ENCODE measurements around the gene C6orf62. TPM values are rescaled to one million over a fixed set of nuclear protein-coding genes. Genes with fewer than 3 reads are reported as not detected.

The C6orf62 gene
- polyA plus RNA-seq, 3 donors: 45.5 to 78.8 (median 55.4) TPM

GRCh38 chr6:24723270-24723669, 4.3 kb upstream of the C6orf62 start:
- 100% methylated on average over 1 of the region's 3 CpGs for WGBS (ENCODE audit: insufficient coverage)
- Histone ChIP-seq H3K4me2 (replicated peaks; ENCODE audit: extremely low read depth, low read length, poor library complexity, severe bottlenecking) (no peak overlapping the region), H2AFZ (ENCODE audit: insufficient read depth, low read depth, low read length, poor library complexity, severe bottlenecking) (no peak overlapping the region), H3K9ac (ENCODE audit: insufficient read depth, low read length, poor library complexity, severe bottlenecking) (no peak overlapping the region), H3K4me1 (ENCODE audit: control insufficient read depth in 1 of 2, insufficient read depth in 2 of 2, low read length in 2 of 2) (peaks cover 15 to 17% of the 10 kb centered on the region in 2 donors), H3K4me3 (replicated peaks in 1 of 3; ENCODE audit: low read depth in 2 of 3, low read length in 3 of 3) (no peak overlapping the region), H4K20me1 (ENCODE audit: insufficient read depth, low read length) (peaks cover 10% of the 10 kb centered on the region), H3K79me2 (ENCODE audit: insufficient read depth, low read length) (peaks cover 23% of the 10 kb centered on the region), H3K27ac (ENCODE audit: low read depth in 1 of 2, low read length in 2 of 2) (no peak overlapping the region), H3K36me3 (replicated peaks in 1 of 2; ENCODE audit: control insufficient read depth in 1 of 2, insufficient read depth in 2 of 2, low read length in 2 of 2) (no peaks in the 10 kb centered on the region), H3K9me3 (replicated peaks in 1 of 2; ENCODE audit: control insufficient read depth in 1 of 2, insufficient read depth in 1 of 2, low read length in 2 of 2) (no peaks in the 10 kb centered on the region), H3K27me3 (ENCODE audit: control insufficient read depth in 2 of 2, insufficient read depth in 2 of 2, low read length in 2 of 2) (no peaks in the 10 kb centered on the region)
- TF ChIP-seq CTCF (IDR thresholded peaks at IDR 0.05): no peak
- peaks cover 0 to 2% (median 0%) of the 10 kb centered on the region in 7 donors for H3K9me3 Mint-ChIP-seq
- H3K27ac Mint-ChIP-seq: no peak overlapping the region
- peaks cover 4% of the 10 kb centered on the region in 2 donors for H3K36me3 Mint-ChIP-seq
- intact Hi-C loops (cut with micrococcal nuclease): loop anchor here in 1 of 2 donors (5.0 to 10.0 kb wide), 4 partner anchors 34 to 282 kb away; partner anchors contain the start of genes ACOT13, GMNN and TDP2
- DNase-seq: no peak
- H3K4me1 Mint-ChIP-seq: peaks cover 10% of the 10 kb centered on the region
- no peak overlapping the region for H3K4me3 Mint-ChIP-seq
- H3K27me3 Mint-ChIP-seq (ENCODE audit: low read depth in 3 of 3): peaks cover 1 to 2% (median 1%) of the 10 kb centered on the region in 3 donors

GRCh38 chr6:24721461-24722215, 2.7 kb upstream of the C6orf62 start:
- peak overlapping the region; percentile 55 to 99 (median 92) for H3K4me3 ChIP-seq (replicated peaks in 1 of 3; ENCODE audit: low read depth in 2 of 3, low read length in 3 of 3)
- peaks cover 40% of the 10 kb centered on the region for H3K79me2 ChIP-seq (ENCODE audit: insufficient read depth, low read length)
- WGBS (ENCODE audit: insufficient coverage): 4% methylated on average over 23 of the region's 26 CpGs
- no peaks in the 10 kb centered on the region for H3K9me3 ChIP-seq (replicated peaks in 1 of 2; ENCODE audit: control insufficient read depth in 1 of 2, insufficient read depth in 1 of 2, low read length in 2 of 2)
- TF ChIP-seq CTCF (IDR thresholded peaks at IDR 0.05): no peak
- peak overlapping the region; percentile 96 to 100 (median 99) for H3K27ac Mint-ChIP-seq
- peaks cover 19 to 20% of the 10 kb centered on the region in 2 donors for H3K36me3 Mint-ChIP-seq
- H3K9me3 Mint-ChIP-seq: peaks cover 0 to 2% (median 0%) of the 10 kb centered on the region in 7 donors
- no peak for DNase-seq
- peaks cover 27% of the 10 kb centered on the region for H4K20me1 ChIP-seq (ENCODE audit: insufficient read depth, low read length)
- H3K27me3 ChIP-seq (ENCODE audit: control insufficient read depth in 2 of 2, insufficient read depth in 2 of 2, low read length in 2 of 2): no peaks in the 10 kb centered on the region
- H3K4me3 Mint-ChIP-seq: peak overlapping the region; percentile 95 to 99
- H3K4me1 Mint-ChIP-seq: peaks cover 25% of the 10 kb centered on the region
- peak overlapping the region; percentile 85 for H2AFZ ChIP-seq (ENCODE audit: insufficient read depth, low read depth, low read length, poor library complexity, severe bottlenecking)
- H3K27ac ChIP-seq (ENCODE audit: low read depth in 1 of 2, low read length in 2 of 2): peak overlapping the region; percentile 96 to 100
- peaks cover 27 to 33% of the 10 kb centered on the region in 2 donors for H3K4me1 ChIP-seq (ENCODE audit: control insufficient read depth in 1 of 2, insufficient read depth in 2 of 2, low read length in 2 of 2)
- intact Hi-C loops (cut with micrococcal nuclease): loop anchor here in 1 of 2 donors (2.0 to 10.0 kb wide), 5 partner anchors 21 to 283 kb away; partner anchors contain the start of genes ACOT13, GMNN and TDP2
- peak overlapping the region; percentile 88 for H3K4me2 ChIP-seq (replicated peaks; ENCODE audit: extremely low read depth, low read length, poor library complexity, severe bottlenecking)
- peaks cover 1 to 2% (median 1%) of the 10 kb centered on the region in 3 donors for H3K27me3 Mint-ChIP-seq (ENCODE audit: low read depth in 3 of 3)
- H3K36me3 ChIP-seq (replicated peaks in 1 of 2; ENCODE audit: control insufficient read depth in 1 of 2, insufficient read depth in 2 of 2, low read length in 2 of 2): peaks cover 0 to 9% of the 10 kb centered on the region in 2 donors
- peak overlapping the region; percentile 98 for H3K9ac ChIP-seq (ENCODE audit: insufficient read depth, low read length, poor library complexity, severe bottlenecking)
